Neural progenitor cell (in vitro differentiated cells): Measurements from ENCODE around the gene RNASE4.

ENCODE experiments used
- CTCF ChIP-seq: fragments of 200-600 bp; sonication (generic); IDR thresholded peaks from 2 replicates; pipeline ENCODE4 v1.5.1; 2017; ENCODE audit warnings: antibody characterized with exemption, mild to moderate bottlenecking
- EZH2phosphoT487 ChIP-seq: fragments of 200-600 bp; sonication (generic); IDR thresholded peaks from 2 replicates; pipeline ENCODE4 v1.6.1; 2017; ENCODE audit warnings: antibody characterized with exemption

DNA sequence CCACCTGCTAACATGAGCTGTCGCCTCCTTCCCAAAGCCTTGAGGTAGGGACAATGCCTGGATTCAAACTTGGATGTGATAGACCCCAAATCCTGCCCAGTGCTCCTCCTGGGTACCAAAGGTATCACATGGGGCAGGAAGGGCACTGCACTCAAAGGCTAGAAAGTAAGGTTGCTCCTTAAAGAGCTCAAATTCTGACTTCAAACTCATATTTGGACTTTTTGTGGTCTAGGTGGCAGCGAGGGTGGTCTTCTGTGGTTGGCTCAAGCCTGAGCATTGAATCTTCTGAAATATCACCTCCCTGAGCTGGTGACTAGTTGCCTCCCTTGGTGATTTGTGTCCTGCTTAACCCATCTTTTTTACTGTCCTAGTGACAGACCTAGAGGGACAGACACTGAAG lies 8.3 kb upstream of the RNASE4 start:
- no peak for TF ChIP-seq CTCF
- no peak for TF ChIP-seq EZH2phosphoT487
